HEK293 (cell line): ENCODE measurements around the gene KRTAP10-12.

Source experiments
- SP3 ChIP-seq: fragments of 450-650 bp; formaldehyde crosslinking; IDR thresholded peaks from 2 replicates; pipeline ENCODE4 v1.5.1; 2016; ENCODE audit warnings: missing biosample characterization, missing genetic modification characterization
- YY1 ChIP-seq: fragments of 450-650 bp; formaldehyde crosslinking; IDR thresholded peaks from 2 replicates; pipeline ENCODE4 v1.5.1; 2018; ENCODE audit warnings: missing biosample characterization, missing genetic modification characterization
- ZNF239 ChIP-seq: fragments of 450-650 bp; formaldehyde crosslinking; IDR thresholded peaks from 2 replicates; pipeline ENCODE4 v1.5.1; 2016; ENCODE audit warnings: missing biosample characterization, missing genetic modification characterization
- ZNF311 ChIP-seq: fragments of 450-650 bp; formaldehyde crosslinking; IDR thresholded peaks from 2 replicates; pipeline ENCODE4 v1.5.1; 2017; ENCODE audit warnings: missing biosample characterization, missing genetic modification characterization, borderline replicate concordance
- ZNF768 ChIP-seq: fragments of 450-650 bp; formaldehyde crosslinking; IDR thresholded peaks from 2 replicates; pipeline ENCODE4 v1.5.1; 2018; ENCODE audit warnings: missing biosample characterization, mild to moderate bottlenecking, missing genetic modification characterization
- TF ChIP-seq, protein P1 (sequence below): fragments of 450-650 bp; formaldehyde crosslinking; IDR thresholded peaks from 2 replicates; pipeline ENCODE4 v1.5.1; 2016; ENCODE audit warnings: missing biosample characterization, missing genetic modification characterization
- TF ChIP-seq, protein P2 (sequence below): fragments of 450-650 bp; formaldehyde crosslinking; IDR thresholded peaks from 2 replicates; pipeline ENCODE4 v1.5.1; 2016; ENCODE audit warnings: missing biosample characterization, missing genetic modification characterization
- TF ChIP-seq, protein P3 (sequence below): sonication (generic); formaldehyde crosslinking; IDR thresholded peaks from 2 replicates; pipeline ENCODE4 v1.8.1; 2022; ENCODE audit warnings: mild to moderate bottlenecking, moderate library complexity, missing genetic modification reagents
- TF ChIP-seq, protein P4 (sequence below): fragments of 450-650 bp; formaldehyde crosslinking; IDR thresholded peaks from 2 replicates; pipeline ENCODE4 v1.5.1; 2016; ENCODE audit warnings: missing biosample characterization, missing genetic modification characterization

DNA sequence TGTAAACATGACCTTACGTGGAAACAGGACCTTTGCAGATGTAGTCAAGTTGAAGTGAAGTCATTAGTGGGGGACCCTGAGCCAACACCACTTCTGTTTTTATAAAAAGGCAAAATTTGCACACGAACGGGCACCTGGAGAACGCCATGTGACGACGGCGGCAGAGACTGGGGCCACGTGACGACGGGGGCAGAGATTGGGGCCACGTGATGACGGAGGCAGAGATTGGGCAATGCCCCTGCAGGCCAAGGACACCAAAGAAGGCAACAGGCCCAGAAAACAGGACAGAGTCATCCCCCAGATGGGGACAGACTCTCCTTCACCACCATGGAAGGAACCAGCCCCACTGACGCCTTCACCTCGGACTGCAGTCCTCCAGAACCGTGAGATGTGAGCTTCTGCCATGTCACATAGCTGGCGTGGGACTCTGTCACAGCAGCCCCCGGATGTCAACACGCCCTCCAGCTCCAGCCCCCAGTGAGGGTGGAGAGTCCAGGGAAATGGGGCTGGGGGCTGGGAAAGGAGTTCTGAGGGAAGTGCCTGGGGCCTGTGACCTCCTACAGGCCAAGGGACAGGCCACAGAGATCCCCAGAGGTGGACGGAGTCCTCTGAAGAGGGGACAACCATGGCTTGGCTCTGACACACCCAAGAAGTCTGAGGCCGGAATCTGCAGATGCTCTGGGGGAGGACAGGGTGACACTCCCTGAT lies 46.6 kb upstream of the KRTAP10-12 start:
- TF ChIP-seq, protein P1, sequence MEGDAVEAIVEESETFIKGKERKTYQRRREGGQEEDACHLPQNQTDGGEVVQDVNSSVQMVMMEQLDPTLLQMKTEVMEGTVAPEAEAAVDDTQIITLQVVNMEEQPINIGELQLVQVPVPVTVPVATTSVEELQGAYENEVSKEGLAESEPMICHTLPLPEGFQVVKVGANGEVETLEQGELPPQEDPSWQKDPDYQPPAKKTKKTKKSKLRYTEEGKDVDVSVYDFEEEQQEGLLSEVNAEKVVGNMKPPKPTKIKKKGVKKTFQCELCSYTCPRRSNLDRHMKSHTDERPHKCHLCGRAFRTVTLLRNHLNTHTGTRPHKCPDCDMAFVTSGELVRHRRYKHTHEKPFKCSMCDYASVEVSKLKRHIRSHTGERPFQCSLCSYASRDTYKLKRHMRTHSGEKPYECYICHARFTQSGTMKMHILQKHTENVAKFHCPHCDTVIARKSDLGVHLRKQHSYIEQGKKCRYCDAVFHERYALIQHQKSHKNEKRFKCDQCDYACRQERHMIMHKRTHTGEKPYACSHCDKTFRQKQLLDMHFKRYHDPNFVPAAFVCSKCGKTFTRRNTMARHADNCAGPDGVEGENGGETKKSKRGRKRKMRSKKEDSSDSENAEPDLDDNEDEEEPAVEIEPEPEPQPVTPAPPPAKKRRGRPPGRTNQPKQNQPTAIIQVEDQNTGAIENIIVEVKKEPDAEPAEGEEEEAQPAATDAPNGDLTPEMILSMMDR (tag by site-specific recombination), result no peak
- TF ChIP-seq YY1, result no peak
- no peak for TF ChIP-seq ZNF768 (tag by site-specific recombination)
- TF ChIP-seq, protein P2, sequence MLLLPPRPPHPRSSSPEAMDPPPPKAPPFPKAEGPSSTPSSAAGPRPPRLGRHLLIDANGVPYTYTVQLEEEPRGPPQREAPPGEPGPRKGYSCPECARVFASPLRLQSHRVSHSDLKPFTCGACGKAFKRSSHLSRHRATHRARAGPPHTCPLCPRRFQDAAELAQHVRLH (tag by site-specific recombination), result no peak
- TF ChIP-seq, protein P3, sequence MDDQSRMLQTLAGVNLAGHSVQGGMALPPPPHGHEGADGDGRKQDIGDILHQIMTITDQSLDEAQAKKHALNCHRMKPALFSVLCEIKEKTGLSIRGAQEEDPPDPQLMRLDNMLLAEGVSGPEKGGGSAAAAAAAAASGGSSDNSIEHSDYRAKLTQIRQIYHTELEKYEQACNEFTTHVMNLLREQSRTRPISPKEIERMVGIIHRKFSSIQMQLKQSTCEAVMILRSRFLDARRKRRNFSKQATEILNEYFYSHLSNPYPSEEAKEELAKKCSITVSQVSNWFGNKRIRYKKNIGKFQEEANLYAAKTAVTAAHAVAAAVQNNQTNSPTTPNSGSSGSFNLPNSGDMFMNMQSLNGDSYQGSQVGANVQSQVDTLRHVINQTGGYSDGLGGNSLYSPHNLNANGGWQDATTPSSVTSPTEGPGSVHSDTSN (CRISPR knock-in tag), result no peak
- TF ChIP-seq, protein P4, sequence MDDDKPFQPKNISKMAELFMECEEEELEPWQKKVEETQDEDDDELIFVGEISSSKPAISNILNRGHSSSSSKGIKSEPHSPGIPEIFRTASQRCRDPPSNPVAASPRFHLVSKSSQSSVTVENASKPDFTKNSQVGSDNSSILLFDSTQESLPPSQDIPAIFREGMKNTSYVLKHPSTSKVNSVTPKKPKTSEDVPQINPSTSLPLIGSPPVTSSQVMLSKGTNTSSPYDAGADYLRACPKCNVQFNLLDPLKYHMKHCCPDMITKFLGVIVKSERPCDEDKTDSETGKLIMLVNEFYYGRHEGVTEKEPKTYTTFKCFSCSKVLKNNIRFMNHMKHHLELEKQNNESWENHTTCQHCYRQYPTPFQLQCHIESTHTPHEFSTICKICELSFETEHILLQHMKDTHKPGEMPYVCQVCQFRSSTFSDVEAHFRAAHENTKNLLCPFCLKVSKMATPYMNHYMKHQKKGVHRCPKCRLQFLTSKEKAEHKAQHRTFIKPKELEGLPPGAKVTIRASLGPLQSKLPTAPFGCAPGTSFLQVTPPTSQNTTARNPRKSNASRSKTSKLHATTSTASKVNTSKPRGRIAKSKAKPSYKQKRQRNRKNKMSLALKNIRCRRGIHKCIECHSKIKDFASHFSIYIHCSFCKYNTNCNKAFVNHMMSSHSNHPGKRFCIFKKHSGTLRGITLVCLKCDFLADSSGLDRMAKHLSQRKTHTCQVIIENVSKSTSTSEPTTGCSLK (tag by site-specific recombination), result no peak
- TF ChIP-seq SP3, result no peak
- no peak for TF ChIP-seq ZNF239 (tag by site-specific recombination)
- no peak for TF ChIP-seq ZNF311 (tag by site-specific recombination)
